ENCODE data around the gene LAMC3. TPM values are rescaled to one million over a fixed set of nuclear protein-coding genes. Genes with fewer than 3 reads are reported as not detected.

Gene LAMC3
- total and polyA plus RNA-seq, 9 of the 15 experiments (the other 6 are each of a cell fraction or from before 2014, with no cell fraction given): 0.10 TPM; not detected in 8

GRCh38 chr9:130993303-130994030 is 15.5 kb upstream of the LAMC3 start (continued):
- TF ChIP-seq ATF2 (CRISPR knock-in tag; IDR thresholded peaks at IDR 0.05) (no peak), DLX4 (CRISPR knock-in tag; IDR thresholded peaks at IDR 0.05) (no peak), ZNF324 (CRISPR knock-in tag; IDR thresholded peaks at IDR 0.05) (no peak)

- CTCF ChIA-PET (ENCODE audit: low intra/inter-chr PET ratio): interaction anchor here (0.6 to 1.3 kb wide), 3 partner anchors 128 to 219 kb away, joined by 3 to 4 read pairs (median 3); no protein-coding TSS in a partner anchor
- POLR2A ChIA-PET: interaction anchor here (0.6 to 13.1 kb wide), 17 partner anchors 10 to 148 kb away, joined by 3 to 103 read pairs (median 4); partner anchors contain the start of gene LAMC3
- peaks cover 97% of the 10 kb centered on the region for H4K20me1 ChIP-seq (replicated peaks; ENCODE audit: control insufficient read depth, insufficient read depth, low read length)
- in situ Hi-C loops (cut with MboI): loop anchor here (5.0 to 25.0 kb wide), 2 partner anchors 122 to 282 kb away; no protein-coding TSS in a partner anchor
- H3K79me2 ChIP-seq (ENCODE audit: control insufficient read depth, insufficient read depth, low read length): no peaks in the 10 kb centered on the region
- no peak overlapping the region for H3K4me2 ChIP-seq (ENCODE audit: insufficient read depth, low read length)
- H3K9me1 ChIP-seq (ENCODE audit: control insufficient read depth, insufficient read depth, low read length): peaks cover 9% of the 10 kb centered on the region
- DNase-seq (ENCODE audit: extremely low read depth in 1 of 4, low spot score in 3 of 4): peak in 2 of 4 experiments; percentile 67 to 70
- no TSS peak for BruUV-seq (replicated peaks)
- H3K9me3 ChIP-seq (replicated peaks; ENCODE audit: control insufficient read depth, insufficient read depth, low read depth, low read length): no peaks in the 10 kb centered on the region; the same call in 1 of the 2 replicates
- peak overlapping the region in 1 of 2 experiments; percentile 2; a peak in 2 of 4 replicates for H3K9ac ChIP-seq (ENCODE audit: insufficient read depth in 1 of 2, low read depth in 2 of 2, low read length in 2 of 2)
- no peak for TF ChIP-seq ZNF780A (CRISPR knock-in tag; IDR thresholded peaks at IDR 0.05)
- no peak for TF ChIP-seq DACH1 (IDR thresholded peaks at IDR 0.05; ENCODE audit: partially characterized antibody)
- TF ChIP-seq ZNF717 (CRISPR knock-in tag; IDR thresholded peaks at IDR 0.05): no peak
- no peak for TF ChIP-seq MCM2 (IDR thresholded peaks at IDR 0.05; ENCODE audit: low read depth)
- no peak for TF ChIP-seq RB1 (IDR thresholded peaks at IDR 0.05; ENCODE audit: low read depth)
- no peak for TF ChIP-seq LCOR (CRISPR knock-in tag; IDR thresholded peaks at IDR 0.05)
- TF ChIP-seq ZNF408 (CRISPR knock-in tag; IDR thresholded peaks at IDR 0.05; ENCODE audit: low read depth): no peak
- no peak for TF ChIP-seq ZNF384 (IDR thresholded peaks at IDR 0.05; ENCODE audit: low read depth, low read length)
- no peak for TF ChIP-seq ZNF445 (CRISPR knock-in tag; IDR thresholded peaks at IDR 0.05; ENCODE audit: low read depth)
- TF ChIP-seq RCOR1 (IDR thresholded peaks at IDR 0.05; ENCODE audit: borderline replicate concordance in 1 of 2, low read depth in 2 of 2, low read length in 2 of 2): no peak
- TF ChIP-seq ZBTB8A (IDR thresholded peaks at IDR 0.05; ENCODE audit: partially characterized antibody): no peak
- no peak for TF ChIP-seq ZC3H4 (CRISPR knock-in tag; IDR thresholded peaks at IDR 0.05; ENCODE audit: borderline replicate concordance)
- intact Hi-C loops (cut with micrococcal nuclease): no loop called here
- WGBS (ENCODE audit: insufficient coverage, low coverage, missing lambda C conversion rate): 1% methylated on average over 6 of the region's 6 CpGs
- peaks cover 80 to 98% of the 10 kb centered on the region in 2 experiments for H3K27me3 ChIP-seq (ENCODE audit: control insufficient read depth in 2 of 2, insufficient read depth in 2 of 2, low read length in 2 of 2)
- no peak overlapping the region for H3K27ac ChIP-seq (ENCODE audit: extremely low read depth, low read depth, low read length)
- no peak for FAIRE-seq
- H3K4me1 ChIP-seq (replicated peaks in 1 of 2; ENCODE audit: control insufficient read depth in 2 of 2, insufficient read depth in 2 of 2, low read length in 2 of 2): peaks cover 0 to 49% of the 10 kb centered on the region in 2 experiments; a peak in 3 of 5 replicates
- ATAC-seq: no peak
- no peak overlapping the region for H3K4me3 ChIP-seq
- no peaks in the 10 kb centered on the region for H3K36me3 ChIP-seq (ENCODE audit: control insufficient read depth, insufficient read depth, low read length)
- no peak overlapping the region for H2AFZ ChIP-seq (ENCODE audit: low read depth, low read length)
Measured at GRCh38 chr9:130994135-130995085, 14.6 kb upstream of the LAMC3 start.

All from K562 (cell line).